ENCODE results near the gene VCPKMT. TPM values are rescaled to one million over a fixed set of nuclear protein-coding genes. Genes with fewer than 3 reads are reported as not detected.
A peak's percentile ranks its signal among the peaks of the same experiment; 100 is the strongest.

VCPKMT gene
- total RNA-seq, 1 experiment from 2014 or later = 9.7 TPM

- H3K27ac Mint-ChIP-seq (ENCODE audit: unreplicated experiment) = no peak overlapping the region
- CTCF ChIA-PET = interaction anchor here (0.5 to 0.6 kb wide), 2 partner anchors 18 to 212 kb away, joined by 3 to 4 read pairs; no protein-coding TSS in a partner anchor
- POLR2A ChIA-PET = no interaction called here
These were observed 7.0 kb downstream of the VCPKMT start for GRCh38 chr14:50109342-50109741.

GRCh38 chr14:50107850-50108249 is 8.5 kb downstream of the VCPKMT start:
- no TSS peak for BruUV-seq (replicated peaks)
- CTCF ChIA-PET = interaction anchor here (0.7 to 1.0 kb wide), 2 partner anchors 245 to 247 kb away, joined by 4 to 12 read pairs; no protein-coding TSS in a partner anchor
- H3K27me3 ChIP-seq (replicated peaks; ENCODE audit: control insufficient read depth, insufficient read depth, low read length) = no peaks in the 10 kb centered on the region
- Mint-ChIP-seq H3K4me3 (ENCODE audit: unreplicated experiment) (no peak overlapping the region), H3K36me3 (ENCODE audit: insufficient read depth, unreplicated experiment) (peaks cover 45% of the 10 kb centered on the region), H3K27ac (ENCODE audit: unreplicated experiment) (no peak overlapping the region), H3K4me1 (ENCODE audit: low read depth, unreplicated experiment) (peaks cover 6% of the 10 kb centered on the region), H3K27me3 (ENCODE audit: insufficient read depth, unreplicated experiment) (no peaks in the 10 kb centered on the region), H3K9me3 (ENCODE audit: unreplicated experiment) (no peaks in the 10 kb centered on the region)
- H3K4me3 ChIP-seq (ENCODE audit: low read depth, low read length) = no peak overlapping the region
- DNase-seq = no peak
- H3K9me3 ChIP-seq = no peaks in the 10 kb centered on the region
- no peak for TF ChIP-seq CTCF (IDR thresholded peaks at IDR 0.05; ENCODE audit: insufficient read depth in 1 of 2, low read depth in 1 of 2, low read length in 1 of 2, severe bottlenecking in 1 of 2, unreplicated experiment in 1 of 2)
- no peaks in the 10 kb centered on the region for H3K36me3 ChIP-seq (ENCODE audit: control insufficient read depth, insufficient read depth, low read length)
- POLR2A ChIA-PET = interaction anchor here (1.2 kb wide), 1 partner anchor 245 kb away, joined by 13 read pairs; no protein-coding TSS in a partner anchor
- intact Hi-C loops (cut with micrococcal nuclease; ENCODE audit: unreplicated experiment) = loop anchor here (10.0 kb wide), 2 partner anchors 213 to 343 kb away; partner anchors contain the start of genes ARF6 and KLHDC2
- H3K4me1 ChIP-seq = peaks cover 4% of the 10 kb centered on the region; the same call in 1 of the 2 replicates

More at GRCh38 chr14:50109342-50109741, 7.0 kb downstream of the VCPKMT start:
- no TSS peak for BruUV-seq (replicated peaks)
- no peaks in the 10 kb centered on the region for H3K9me3 Mint-ChIP-seq (ENCODE audit: unreplicated experiment)
- Histone ChIP-seq H3K9me3 (no peaks in the 10 kb centered on the region), H3K27me3 (replicated peaks; ENCODE audit: control insufficient read depth, insufficient read depth, low read length) (no peaks in the 10 kb centered on the region), H3K4me1 (peaks cover 3% of the 10 kb centered on the region; the same call in 1 of the 2 replicates), H3K36me3 (ENCODE audit: control insufficient read depth, insufficient read depth, low read length) (no peaks in the 10 kb centered on the region), H3K4me3 (ENCODE audit: low read depth, low read length) (no peak overlapping the region)
- H3K27me3 Mint-ChIP-seq (ENCODE audit: insufficient read depth, unreplicated experiment) = no peaks in the 10 kb centered on the region
- TF ChIP-seq CTCF (IDR thresholded peaks at IDR 0.05; ENCODE audit: insufficient read depth in 1 of 2, low read depth in 1 of 2, low read length in 1 of 2, severe bottlenecking in 1 of 2, unreplicated experiment in 1 of 2) = peak; percentile 50 to 57
- H3K4me3 Mint-ChIP-seq (ENCODE audit: unreplicated experiment) = no peak overlapping the region
- intact Hi-C loops (cut with micrococcal nuclease; ENCODE audit: unreplicated experiment) = loop anchor here (10.0 kb wide), 2 partner anchors 215 to 345 kb away; partner anchors contain the start of genes ARF6 and KLHDC2
- DNase-seq = peak in 1 of 2 experiments; percentile 40
- peaks cover 60% of the 10 kb centered on the region for H3K36me3 Mint-ChIP-seq (ENCODE audit: insufficient read depth, unreplicated experiment)
- no peaks in the 10 kb centered on the region for H3K4me1 Mint-ChIP-seq (ENCODE audit: low read depth, unreplicated experiment)

- H3K4me1 Mint-ChIP-seq (ENCODE audit: low read depth, unreplicated experiment) = peaks cover 6% of the 10 kb centered on the region
- no peak overlapping the region for H3K4me3 Mint-ChIP-seq (ENCODE audit: unreplicated experiment)
- Histone ChIP-seq H3K27me3 (replicated peaks; ENCODE audit: control insufficient read depth, insufficient read depth, low read length) (no peaks in the 10 kb centered on the region), H3K4me1 (peaks cover 21% of the 10 kb centered on the region), H3K4me3 (ENCODE audit: low read depth, low read length) (no peak overlapping the region), H3K36me3 (ENCODE audit: control insufficient read depth, insufficient read depth, low read length) (no peaks in the 10 kb centered on the region), H3K9me3 (no peaks in the 10 kb centered on the region)
- no peaks in the 10 kb centered on the region for H3K27me3 Mint-ChIP-seq (ENCODE audit: insufficient read depth, unreplicated experiment)
- H3K27ac Mint-ChIP-seq (ENCODE audit: unreplicated experiment) = no peak overlapping the region
- ChIA-PET POLR2A (no interaction called here), CTCF (interaction anchor here (1.3 kb wide), 1 partner anchor 242 kb away, joined by 3 read pairs; no protein-coding TSS in a partner anchor)
- no peak for DNase-seq
- intact Hi-C loops (cut with micrococcal nuclease; ENCODE audit: unreplicated experiment) = loop anchor here (10.0 kb wide), 2 partner anchors 211 to 341 kb away; partner anchors contain the start of genes ARF6 and KLHDC2
- peaks cover 28% of the 10 kb centered on the region for H3K36me3 Mint-ChIP-seq (ENCODE audit: insufficient read depth, unreplicated experiment)
- TF ChIP-seq CTCF (IDR thresholded peaks at IDR 0.05; ENCODE audit: insufficient read depth in 1 of 2, low read depth in 1 of 2, low read length in 1 of 2, severe bottlenecking in 1 of 2, unreplicated experiment in 1 of 2) = no peak
- BruUV-seq (replicated peaks) = no TSS peak
- no peaks in the 10 kb centered on the region for H3K9me3 Mint-ChIP-seq (ENCODE audit: unreplicated experiment)
These were observed 10.2 kb downstream of the VCPKMT start for GRCh38 chr14:50106178-50106577.

Data from Caco-2 (cell line).